ENCODE results near the gene CD180.
A peak's percentile ranks its signal among the peaks of the same experiment; 100 is the strongest.

The CD180 gene

DNA sequence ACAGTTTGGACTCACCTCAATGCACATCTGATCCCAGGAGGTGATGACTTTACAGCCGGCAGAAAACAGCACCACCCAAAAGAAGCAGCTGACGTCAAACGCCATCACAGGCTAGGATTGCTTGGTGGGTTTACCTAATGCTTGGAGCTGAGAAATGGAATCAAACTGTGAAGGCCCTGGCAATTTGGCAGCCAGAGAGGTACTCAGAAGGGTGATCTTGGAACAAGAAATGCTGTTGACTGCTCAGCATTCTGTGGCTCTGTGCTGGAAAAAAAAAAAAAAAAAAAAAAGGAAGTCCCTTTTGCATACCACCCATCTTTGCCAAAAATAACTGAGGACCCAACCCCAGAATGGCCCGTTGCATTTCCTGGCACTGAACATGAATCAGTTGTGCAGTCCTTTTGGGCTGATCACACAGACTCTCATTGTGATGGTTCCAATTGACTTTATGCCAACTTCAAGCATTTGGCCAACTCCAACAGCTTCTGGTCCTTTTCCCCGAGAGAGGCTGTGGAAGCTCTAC lies at the start of gene CD180:
TSS of gene CD180 (minus strand) at position 263 of the 523 bp plus-strand sequence. CDS start at position 105, 158 bp downstream.
- no peak for DNase-seq

DNA sequence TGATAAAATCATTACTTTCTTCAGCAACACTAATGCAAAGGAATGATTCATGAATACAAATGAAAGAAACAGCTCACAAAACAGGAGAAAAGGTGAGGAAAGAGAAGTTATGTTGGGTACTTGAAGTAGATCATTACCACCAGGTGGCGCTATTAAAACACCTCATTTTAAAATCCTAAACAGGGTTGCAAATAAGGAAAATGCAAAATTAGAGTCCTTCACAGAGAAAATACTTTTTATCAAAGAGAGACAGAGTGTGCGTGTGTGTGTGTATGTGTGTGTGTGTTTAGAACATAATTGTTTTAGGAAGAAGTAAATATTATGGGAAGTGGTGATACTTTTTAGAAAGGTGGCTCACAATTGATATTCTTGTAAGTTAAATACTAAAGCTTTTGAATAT lies 49.5 kb upstream of the CD180 start:
- DNase-seq, result no peak

DNA sequence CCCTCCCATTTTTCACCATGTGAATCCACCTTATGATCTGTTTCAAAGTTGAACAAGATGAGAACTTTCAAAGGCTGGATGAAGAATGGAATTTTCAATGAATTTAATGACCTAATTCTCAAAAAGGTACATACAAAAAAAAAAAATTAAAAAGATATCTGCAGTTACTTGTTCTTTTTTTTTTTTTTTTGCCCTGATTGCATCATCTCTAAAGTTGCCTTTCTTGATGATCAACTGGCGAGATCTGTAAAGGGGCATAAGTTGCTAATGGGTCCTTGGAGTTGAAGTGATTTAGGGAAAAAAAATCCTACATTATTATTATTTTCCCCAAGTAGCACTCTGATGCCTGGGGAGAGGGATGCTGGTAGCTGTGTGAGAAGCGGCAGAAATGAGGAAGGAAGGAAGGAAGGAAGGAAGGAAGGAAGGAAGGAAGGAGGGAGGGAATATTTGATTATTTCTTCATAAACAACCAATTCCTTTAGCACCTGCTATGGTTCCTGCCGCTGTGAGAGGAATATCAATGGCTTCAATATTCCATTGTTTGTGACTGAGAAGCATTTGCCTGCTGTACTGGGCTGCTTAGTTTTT lies 48.8 kb upstream of the CD180 start:
- no peak for DNase-seq

DNA sequence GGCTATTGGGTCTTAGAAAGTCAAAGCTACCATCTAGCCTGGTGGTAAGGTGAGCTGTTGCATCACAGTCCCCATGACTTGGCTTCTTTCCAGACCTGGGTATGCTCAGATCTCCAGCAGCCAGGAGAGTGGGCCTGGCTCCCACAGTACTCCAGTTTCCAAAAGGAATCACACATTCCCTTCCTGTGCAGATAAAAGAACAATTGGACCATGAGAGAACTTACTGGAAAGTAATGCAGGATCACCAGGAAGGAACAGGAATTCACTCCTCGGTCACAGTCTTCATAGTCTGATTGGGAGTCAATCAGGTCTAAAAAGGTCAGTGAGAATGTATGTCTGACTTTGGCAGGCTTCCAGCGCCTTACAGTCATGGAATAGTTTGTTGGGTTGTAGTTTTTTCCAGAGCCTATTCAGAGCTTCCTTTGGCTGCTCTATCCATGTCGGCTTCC lies 47.8 kb upstream of the CD180 start:
- DNase-seq, result no peak

DNA sequence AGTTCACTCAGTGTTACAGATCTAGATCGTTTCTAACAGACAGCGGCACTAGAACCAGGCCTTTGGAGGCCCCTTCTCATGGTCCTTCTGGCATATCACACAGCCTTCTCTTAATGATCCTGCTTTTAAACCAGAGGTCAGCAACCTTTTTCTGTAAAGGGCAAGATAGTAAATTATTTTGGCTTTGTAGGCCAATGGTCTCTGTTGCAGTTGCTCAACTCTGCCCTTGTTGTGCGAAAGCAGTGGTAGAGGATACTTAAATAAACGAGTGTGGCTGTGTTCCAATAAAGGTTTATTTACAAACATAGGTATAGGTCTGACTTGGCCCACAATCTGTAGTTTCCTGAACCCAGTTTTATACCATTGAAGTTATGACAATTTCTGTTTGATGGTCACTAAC lies 47.3 kb upstream of the CD180 start:
- no peak for DNase-seq

DNA sequence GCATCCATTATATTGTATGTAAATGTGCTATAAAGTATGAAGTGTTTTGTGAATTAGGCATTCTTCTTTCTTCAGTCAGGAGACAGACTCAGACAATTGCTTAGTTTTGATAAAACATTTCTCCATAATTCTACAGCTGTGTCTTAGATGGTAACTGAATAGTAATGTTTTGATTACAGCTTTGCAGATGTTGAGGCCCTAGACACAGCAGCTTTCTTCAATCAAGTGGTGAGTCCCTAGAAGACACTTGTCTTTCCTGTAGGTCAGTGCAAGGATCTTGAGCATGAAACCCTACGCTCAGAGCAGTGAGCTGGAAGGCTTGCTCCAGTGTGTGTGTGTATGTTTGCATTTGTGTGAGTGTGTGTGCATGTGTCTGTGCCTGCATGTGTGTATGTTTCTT lies 46.8 kb upstream of the CD180 start:
- DNase-seq, result no peak

DNA sequence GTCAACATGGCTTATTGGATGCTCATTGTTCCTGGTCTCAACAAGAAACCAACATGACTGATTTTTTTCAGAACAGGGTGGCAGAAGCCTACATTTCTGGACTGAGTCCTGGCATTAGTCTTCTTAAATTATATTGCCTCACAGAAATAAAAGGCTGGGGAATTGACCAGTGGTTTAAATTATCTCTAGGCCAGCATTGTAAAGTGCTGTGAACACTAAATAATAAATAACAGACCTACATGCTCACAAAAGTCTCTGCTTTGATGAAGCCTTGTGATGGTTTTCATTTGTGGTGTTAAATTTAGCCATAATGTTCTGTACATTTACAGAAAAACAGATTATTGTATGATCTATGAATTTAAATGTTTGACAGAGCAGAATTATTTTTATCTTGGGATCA lies 44.7 kb upstream of the CD180 start:
- no peak for DNase-seq

DNA sequence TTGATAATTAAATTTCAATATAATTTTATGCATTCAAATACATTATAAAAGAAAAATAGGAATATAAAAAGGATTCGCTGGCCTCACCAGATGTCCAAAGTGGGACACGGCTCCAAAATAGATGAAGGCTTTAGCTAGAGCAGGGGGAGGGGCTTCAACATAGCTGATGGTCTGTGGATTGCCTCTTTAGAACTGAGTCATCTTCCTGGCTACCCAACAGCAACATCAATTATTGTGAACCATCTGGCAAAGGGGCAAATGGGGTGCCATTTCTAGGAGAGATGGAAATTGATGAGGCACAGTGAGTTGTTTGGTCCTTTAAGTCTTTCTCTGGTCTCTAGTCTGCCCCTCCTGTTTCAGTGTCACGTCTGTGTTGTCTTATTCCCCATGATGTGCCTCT lies 44.2 kb upstream of the CD180 start:
- no peak for DNase-seq

DNA sequence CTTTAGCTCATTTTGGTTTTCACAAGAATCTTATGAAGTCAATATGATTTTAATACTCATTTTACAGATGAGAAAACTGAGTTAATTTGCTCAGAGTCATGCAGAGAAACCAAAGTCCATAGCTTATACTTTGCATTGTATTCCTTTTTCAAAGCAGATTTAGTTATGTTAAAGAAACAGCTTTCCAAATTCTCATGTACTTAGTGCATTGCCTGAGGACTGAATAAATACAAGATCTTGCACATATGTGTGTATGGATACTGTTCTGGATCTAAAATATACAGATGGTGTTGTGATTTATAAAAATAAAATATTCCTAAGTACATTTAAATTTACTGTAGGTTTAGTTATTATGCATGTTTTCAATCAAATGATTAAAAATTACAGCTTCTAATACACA lies 43.5 kb upstream of the CD180 start:
- DNase-seq, result no peak

DNA sequence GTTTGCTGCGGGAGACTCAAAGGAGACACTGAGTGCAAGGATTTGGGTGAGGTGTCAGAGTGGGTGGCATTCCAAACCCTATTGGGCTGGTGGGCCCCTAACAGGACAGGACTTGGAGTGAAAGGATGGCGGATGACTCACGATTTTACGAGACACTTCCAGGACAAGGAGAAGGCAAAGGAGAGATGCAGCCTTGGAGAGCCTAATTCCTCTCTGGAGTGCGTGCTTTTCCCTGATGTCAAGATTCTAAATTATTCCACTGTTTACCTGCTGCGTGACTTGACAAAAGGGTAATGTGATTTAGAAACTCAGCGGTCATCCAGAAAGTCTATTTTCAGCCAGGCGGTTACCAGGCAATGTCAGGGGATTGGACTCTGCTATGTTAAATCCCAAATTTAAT lies 41.6 kb upstream of the CD180 start:
- no peak for DNase-seq

DNA sequence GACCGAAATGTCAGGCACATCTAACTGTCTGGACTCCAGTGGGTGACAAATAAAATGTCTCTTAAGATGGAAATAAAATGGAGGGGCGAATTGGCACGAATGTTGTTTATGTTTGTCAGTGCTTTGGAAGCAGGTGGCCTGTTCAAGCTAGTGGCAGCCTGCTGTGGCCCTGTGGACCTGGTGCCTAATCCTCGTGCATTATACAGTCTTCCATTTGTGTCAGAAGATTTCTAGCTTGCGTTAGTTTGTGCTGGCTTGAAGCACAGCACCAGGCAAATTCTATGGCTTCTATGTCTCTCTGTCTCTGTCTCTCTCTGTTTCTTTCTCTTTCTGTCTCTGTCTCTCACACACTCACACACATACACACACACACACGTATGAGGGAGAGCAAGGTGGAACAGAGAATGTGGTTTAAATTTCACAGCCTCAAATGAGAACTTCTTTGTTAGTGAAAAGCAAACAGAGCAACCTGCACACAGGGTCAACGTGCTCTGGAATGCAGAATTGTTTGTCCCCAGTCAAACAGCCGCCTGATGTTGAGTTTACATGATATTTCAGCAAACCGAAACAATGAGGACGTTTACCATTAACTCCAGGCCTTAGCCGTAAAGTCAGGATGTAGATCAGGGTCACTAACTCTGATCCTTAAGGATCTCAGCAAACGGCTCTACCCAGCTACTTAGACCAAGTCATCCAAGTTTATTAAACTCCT lies 39.0 kb upstream of the CD180 start:
- DNase-seq, result no peak

DNA sequence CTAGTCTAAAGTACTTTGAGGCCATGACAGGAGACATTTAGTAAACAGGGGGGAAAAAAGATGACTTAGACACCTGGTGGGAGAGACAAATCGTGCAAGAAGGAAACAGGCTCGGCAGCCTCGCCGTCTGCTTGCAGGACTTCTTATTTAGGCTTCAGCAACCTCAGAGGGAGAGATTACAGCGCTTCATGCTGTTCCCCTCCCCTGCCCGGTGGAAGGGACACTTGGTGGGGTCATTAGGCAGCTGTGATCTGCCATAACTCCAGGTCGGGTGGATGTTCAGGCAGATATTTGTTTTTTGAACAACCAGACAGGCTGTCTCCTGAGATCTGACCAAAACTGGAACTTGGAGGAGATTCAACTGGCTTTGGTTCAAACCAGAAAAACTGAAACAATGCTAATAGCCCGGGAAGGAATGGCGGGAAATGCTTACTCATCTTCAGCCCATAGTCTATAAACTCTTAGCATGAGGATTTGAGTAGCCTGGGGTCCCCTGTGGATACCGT lies 38.1 kb upstream of the CD180 start:
- DNase-seq, result no peak

DNA sequence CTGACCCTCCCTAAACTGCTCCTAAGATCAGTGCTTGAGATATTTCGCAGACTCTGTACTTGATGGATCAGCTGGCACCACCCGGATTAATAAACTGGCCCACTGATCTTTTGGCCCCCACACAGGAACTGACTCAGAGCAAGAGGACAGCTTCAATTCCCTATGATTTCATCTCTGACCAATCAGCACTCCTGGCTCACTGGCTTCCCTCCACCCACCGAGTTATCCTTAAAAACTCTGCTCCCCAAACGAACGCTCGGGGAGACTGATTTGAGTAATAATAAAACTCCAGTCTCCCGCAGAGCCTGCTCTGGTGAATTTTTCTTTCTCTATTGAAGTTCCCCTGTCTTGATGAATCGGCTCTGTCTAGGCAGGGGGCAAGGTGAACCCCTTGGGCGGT lies 36.5 kb upstream of the CD180 start:
- no peak for DNase-seq

DNA sequence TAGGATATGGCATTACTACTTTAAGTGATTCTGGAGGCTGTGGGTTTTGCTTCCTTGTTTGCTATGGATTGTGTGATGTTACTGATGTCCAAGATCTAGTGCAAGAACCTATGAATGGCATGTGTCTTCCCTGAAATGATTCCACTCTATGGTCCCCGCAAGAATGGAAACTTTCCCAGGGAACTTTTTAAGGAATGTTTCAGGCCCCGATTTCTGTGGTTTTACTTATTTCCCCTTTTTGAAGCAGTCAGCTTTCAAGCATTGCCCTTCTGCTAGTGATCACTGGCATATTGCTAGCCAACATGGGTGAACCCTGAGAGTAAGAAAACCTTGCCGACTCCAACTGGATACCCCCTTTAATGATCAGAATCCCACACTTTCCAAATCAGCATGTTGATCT lies 26.6 kb upstream of the CD180 start:
- DNase-seq, result no peak

DNA sequence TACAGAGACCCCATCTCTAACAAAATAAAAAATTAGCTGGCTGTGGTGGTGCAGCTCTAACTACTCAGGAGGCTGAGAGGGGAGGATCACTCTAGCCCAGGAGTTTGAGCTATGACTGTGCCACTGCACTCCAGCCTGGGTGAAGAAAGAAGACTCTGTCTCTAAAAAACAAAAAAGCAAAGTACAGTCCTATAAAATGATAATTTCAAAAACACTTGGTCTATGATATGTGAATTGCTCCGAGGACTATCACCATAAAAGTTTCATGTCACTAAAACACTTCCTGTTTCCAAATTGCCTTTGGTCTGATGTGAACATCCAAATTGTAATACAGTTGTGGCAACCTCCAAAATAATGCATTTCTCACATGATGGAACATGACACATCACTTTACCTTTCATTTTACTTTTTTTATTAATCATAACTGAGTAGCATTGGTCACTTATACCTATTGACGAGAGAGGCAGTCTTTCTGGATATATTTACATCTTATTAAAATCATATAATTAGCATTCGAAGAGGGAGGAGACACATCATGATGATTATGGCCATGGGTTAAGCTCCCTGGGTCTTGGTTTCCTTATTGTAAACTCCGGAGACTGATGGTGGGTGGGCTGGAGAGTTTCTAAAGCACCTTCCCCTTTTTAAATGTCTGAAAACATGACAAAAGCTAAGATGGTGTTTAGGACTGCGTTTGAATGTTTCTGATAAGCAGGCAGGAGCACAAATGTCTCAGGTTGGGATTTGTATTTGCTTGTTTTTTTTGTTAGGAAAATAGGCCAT lies 25.8 kb upstream of the CD180 start:
- no peak for DNase-seq

DNA sequence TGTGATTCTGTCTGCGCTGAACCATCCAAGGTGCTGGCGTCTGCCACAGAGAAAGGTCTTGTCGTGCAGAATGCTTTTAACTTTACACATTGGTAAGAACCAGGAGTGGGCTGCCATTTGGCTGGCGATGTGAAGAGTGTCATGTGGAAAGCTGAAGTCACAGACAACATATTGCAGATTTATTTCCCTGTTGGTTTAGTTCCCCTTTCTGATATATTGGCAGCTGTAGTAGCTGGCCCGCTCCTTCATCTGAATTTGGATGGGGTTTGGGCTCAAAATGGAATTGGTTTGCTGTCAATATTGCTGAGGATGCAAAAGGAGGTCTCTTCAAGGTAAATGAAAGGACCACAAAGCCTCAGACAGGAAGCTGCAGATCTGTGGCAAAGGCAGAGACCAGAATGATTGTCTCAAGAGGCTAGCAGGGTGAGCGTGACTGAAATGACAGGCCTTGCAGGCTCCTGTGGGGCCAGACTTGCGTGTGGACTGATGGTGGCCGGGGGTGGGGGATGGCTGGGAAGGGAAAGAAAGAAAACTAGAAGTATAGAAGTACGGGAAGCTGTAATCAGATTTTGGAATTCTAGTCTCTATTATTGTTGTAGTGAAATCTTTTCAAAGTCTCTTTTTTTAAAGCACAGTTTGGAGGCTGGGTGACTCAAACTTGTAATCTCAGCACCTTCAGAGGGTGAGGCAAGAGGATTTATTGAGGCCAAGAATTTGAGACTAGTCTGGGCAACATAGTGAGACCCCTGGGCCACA lies 25.1 kb upstream of the CD180 start:
- DNase-seq, result peak; percentile 44

DNA sequence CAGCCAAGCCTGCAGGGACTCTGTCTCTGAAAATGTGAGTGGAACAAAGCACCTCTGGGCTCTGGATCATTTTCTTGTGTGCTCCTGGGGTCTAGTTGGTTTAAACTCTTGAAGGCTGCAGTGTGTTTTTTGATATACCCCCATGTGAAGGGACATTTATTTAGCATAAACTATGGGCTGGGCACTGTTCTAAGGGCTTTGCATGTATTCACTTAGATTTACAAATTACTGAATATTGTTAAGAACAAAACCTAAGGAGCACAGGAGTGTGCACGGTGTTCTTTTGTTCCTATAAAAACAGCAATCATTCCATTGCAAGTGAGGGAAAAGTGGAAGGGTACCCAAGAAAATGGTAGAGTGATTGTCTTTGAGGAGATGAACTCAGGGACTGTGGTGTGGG lies 20.0 kb upstream of the CD180 start:
- no peak for DNase-seq

DNA sequence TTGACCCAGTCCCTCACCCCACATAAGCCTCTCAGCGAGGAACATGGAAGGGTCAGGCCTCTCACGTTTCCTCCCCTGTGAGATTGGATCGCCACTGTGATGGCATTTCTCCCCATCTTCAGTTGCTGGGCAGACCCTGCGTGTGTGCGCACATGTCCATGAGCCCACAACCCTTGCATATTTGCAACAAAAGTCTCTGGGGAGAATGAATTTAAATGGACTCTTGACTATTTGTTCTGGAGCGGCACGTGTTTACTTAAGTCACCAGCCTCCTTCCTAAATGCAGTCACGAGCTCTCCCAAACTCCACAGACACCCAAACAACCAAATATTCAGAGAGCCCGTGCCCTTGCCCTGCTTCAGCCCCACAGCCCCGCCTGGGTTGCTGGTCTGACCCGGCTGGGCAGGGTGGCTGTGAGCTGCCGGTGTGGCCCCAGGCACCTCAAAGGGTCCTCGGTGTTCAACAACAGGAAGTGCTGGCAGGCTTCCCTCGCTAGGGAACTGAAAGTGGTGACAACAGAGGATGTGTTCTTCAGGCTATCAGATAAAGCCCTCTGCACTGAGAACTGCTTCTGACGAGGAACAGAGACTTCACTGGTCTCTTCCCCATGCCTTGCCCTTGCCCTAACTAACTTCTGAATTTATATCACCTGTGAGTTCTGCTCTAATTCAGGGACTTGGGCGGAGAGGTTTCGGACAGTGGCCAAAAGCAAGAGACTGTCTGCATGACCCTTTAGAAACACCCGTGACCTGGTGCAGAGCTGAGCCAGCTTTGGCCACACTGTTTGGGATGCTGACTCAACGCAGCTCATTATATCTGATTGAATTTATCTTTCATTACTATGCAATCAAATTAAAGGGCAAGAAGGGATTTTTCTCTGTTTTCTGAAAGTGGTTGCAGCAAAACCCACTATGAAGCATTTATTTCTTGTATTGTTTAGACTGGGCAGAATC lies 19.2 kb upstream of the CD180 start:
- DNase-seq, result peak; percentile 74

DNA sequence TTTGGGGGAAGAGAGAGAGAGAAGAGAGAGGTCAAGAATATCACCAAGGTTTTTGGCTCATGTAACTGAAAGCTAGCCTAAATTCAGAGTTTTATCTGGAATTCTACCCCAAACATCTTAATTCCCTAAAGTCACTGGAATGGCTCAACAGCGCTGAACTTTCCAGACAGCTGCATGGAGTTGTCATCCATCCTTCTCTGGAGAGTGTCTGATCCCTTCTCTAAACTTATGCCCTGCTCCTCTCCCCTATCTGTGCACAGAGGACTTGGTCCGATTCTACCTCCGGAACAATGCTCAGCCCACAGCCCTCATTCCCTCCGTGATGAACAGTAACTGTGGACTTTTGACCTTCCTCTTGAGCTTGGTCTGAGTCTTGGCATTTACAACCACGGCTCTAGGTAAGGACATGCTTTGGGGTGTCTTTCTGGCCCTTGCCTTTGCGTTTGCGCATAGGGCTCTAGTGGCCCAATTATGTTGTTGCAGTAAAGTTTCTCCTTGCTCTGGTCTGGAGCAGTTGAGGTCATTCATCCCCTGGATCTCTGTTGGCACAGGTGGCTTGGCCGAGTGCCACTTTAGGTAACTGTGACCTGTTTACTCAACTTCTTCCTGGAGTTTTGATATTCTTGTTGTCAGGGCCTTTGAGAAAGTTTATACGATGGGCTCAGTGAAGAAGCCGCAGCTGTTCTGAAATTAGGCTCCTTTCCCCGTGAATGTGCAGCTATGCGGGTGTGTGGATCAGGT lies 18.3 kb upstream of the CD180 start:
- DNase-seq, result no peak

DNA sequence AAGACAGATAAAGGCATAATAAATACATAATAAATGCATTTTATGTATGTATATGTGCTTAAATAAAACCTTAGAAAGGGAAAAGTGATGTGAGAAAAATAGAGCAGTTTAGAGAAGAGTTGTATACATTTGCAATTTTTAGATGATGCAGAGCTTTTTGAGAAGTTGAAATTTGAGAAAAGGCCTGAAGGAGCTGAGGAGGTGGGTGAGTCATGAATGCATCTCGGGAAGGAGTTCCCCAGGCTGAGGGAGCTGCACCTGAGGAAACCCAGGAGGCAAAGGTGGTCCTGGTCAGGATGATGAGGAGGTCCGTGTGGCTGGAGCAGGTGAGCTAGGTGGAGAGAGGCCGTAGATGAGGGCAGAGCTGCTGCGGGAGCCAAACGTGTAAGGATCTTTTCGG lies 17.4 kb upstream of the CD180 start:
- no peak for DNase-seq

DNA sequence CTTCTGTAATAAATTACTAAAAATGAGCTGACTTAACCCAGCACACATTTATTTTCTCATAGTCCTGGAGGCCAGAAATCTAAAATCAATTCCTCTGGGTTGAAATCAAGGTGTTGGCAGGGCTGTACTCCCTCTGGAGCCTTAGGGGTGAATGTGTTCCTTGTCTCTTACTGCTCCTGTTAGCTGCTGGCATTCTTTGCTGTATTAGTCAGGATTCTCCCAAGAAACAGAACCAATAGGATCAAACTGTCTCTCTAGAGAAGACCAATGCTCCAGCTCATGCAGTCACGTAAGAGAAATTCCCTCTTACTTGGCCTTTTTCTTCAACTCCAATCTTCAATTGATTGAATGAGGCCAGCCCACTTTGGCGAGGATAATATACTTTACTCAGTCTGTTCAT lies 15.3 kb upstream of the CD180 start:
- no peak for DNase-seq
